ENCODE measurements around the gene N4BP3. TPM values are rescaled to one million over a fixed set of nuclear protein-coding genes. Genes with fewer than 3 reads are reported as not detected.
"Not testable (repeated sequence)": the region's sequence is repeated elsewhere in the genome, so short reads cannot be mapped to it uniquely, and the experiment has no call there.

N4BP3 gene, protein sequence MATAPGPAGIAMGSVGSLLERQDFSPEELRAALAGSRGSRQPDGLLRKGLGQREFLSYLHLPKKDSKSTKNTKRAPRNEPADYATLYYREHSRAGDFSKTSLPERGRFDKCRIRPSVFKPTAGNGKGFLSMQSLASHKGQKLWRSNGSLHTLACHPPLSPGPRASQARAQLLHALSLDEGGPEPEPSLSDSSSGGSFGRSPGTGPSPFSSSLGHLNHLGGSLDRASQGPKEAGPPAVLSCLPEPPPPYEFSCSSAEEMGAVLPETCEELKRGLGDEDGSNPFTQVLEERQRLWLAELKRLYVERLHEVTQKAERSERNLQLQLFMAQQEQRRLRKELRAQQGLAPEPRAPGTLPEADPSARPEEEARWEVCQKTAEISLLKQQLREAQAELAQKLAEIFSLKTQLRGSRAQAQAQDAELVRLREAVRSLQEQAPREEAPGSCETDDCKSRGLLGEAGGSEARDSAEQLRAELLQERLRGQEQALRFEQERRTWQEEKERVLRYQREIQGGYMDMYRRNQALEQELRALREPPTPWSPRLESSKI
- 1 to 10 TPM; 6.9 to 7.0 TPM for total RNA-seq

DNA sequence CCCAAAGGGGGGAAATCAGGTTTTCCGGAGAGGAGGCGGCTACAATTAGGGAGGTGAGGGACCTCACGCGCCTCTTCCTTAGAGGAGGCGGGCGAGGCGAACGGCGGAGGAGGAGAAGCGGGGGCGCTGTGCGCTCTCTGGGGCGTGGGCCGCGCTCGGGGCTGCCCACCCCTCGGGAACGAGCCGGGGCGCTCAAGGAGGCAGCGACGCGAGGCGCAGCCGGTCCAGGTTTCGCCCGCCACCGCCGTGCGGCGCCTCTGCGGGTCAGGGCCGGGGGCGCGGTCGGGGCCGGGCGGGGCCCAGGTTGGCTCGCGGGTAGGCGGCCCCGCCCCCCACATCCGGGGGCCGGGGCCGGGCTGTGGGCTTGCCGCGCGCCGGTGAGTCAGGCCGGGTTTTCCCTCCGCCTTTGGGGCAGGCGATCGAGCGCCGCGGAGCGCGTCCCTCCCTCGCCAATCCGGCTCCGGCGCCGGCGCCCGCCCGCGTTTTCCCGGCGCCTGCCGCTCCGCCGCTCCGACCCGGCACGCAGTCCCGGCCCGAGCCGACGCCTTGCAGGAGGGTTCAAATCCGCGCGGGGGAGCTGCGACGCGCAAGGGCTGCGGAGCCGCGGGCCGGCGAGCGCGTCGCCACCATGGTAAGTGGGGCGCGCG lies at the start of gene N4BP3:
TSS of gene N4BP3 (plus strand) at position 392 of the 647 bp plus-strand sequence. CDS start 6,052 bp downstream, outside the sequence.
- CTCF ChIA-PET: no interaction called here
- POLR2A ChIA-PET: no interaction called here

DNA sequence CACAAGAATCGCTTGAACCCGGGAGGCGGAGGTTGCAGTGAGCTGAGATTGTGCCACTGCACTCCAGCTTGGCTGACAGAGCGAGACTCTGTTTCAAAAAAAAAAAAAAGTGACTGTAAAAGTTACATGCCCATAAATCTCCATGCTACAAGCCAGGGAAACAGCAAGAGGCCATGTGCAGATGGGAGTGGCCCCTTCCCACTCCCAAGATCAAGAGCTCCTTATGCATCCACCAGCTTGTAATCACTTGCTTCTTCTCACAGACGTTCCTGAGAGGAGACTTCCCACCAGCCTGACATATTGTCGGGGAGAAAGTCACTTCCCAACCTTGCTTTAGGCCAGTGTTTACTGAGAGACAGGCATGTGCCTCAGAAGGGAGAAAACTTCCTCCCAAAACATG lies 45.6 kb upstream of the N4BP3 start:
- CTCF ChIA-PET: interaction anchor here (0.7 kb wide), 1 partner anchor 521 kb away, joined by 3 read pairs; no protein-coding TSS in a partner anchor

DNA sequence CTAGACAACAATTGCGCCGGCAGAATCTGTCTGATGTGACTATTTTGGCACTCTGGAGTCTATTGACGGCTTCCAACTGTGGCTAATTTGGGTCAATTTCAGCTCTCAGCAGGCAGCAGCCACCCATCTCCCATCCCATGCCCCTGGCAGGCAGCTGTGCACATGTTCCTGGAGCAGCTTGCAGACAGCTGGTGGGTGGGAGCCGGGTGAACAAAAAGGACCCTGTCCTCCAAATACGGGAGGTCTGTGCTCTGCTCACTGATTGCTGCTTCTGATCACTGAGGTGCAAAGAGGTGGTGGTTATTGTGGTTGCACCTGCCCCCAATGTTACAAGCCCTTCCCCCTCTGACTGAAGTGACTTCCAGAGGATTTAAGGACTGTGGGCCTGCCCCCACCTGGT lies 45.0 kb upstream of the N4BP3 start:
- CTCF ChIA-PET: interaction anchor here (0.7 to 1.1 kb wide), 2 partner anchors 101 to 522 kb away, joined by 3 to 4 read pairs; no protein-coding TSS in a partner anchor
- POLR2A ChIA-PET: no interaction called here

More for the DNA sequence above, 45.6 kb upstream of the N4BP3 start:
- POLR2A ChIA-PET: no interaction called here

DNA sequence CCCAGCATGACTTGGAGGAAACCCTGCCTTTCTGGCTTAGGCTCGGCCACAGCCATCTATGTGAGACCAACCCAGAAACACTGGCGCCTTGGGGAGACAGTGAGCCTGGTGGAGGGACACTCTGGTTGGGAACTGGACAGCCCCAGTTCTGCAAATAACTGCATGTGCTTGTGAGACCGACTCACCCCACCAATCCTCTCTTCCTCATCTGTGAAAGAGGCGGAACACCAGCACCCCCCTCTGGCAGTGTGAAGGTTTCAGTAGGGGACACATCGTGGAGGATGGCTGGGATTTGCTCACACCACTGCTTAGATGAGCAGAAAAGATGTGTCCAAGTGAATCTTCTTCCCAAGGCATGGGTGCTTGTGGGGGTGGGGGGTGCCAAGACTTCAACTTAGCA lies 43.4 kb upstream of the N4BP3 start:
- CTCF ChIA-PET: no interaction called here
- POLR2A ChIA-PET: no interaction called here

DNA sequence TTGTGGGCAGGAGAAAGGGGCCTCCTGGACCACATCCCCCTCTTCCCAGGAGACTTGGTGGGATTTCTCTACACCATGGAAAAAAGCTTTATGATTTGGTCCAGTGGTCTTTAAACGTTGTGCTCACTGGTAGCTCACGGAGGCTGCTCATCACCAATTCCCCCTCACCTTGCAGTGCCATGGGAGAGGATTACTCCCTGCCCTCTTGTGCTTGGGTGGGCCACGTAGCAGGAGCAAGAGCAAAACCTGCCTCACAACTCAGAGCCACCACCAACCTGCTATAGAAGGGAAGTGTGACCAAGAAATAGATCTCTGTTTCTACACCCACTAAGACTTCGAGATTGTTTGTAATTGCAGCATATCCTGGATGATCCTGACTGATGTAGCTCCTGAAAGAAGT lies 42.2 kb upstream of the N4BP3 start:
- POLR2A ChIA-PET: no interaction called here
- CTCF ChIA-PET: no interaction called here

DNA sequence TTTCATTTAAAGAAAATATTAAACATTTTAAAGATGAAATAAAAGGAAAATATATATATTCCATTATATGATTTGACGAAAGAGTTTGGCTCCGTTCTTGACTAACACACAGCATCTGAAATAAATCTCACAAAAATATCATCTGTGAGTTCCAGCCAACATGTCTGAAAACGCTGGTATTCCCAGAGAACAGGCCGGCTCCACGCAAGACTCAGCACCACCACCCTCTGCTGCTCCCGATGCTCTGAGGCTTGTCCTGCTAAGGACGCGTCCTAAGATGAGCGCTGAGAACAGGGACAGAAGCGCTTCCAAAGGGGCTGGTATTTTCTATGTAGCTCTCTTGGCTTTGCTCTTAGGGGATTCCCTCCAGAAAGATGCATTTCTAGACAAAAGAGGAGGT lies 40.6 kb upstream of the N4BP3 start:
- CTCF ChIA-PET: interaction anchor here (6.1 kb wide), 1 partner anchor 73 kb away, joined by 34 read pairs; no protein-coding TSS in a partner anchor
- POLR2A ChIA-PET: no interaction called here

DNA sequence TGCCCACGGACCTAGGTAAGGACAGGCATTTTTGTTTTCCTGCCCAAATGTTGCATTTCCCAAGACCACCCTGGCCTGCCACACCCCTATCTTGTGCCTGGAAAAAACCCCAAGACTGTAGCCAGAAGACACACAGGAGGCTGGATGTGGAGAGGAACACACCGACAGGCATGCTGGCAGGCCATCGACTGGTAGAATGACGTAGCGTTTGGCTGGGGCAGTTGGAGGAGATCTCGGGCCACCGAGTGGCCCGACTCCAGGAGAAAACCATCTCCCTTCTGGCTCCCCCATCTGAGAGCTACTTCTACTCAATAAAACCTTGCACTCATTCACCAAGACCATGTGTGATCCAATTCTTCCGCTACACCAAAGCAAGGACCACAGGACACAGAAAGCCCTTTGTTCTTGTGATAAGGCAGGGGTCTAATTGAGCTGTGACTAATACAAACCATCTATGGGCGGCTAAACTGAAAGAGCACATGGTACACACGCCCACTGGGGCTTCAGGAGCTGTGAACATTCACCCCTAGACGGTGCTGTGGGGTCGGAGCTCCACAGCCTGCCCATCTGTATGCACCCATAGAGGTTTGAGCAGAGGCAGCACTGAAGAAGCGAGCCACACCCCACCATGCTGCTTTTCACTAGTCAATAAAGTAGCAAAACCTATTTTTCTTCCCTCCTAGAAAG lies 38.9 kb upstream of the N4BP3 start:
- ChIA-PET CTCF (interaction anchor here (1.2 to 6.1 kb wide), 9 partner anchors 9 to 88 kb away, joined by 3 to 34 read pairs (median 6); partner anchors contain the start of gene NHP2), POLR2A (no interaction called here)

DNA sequence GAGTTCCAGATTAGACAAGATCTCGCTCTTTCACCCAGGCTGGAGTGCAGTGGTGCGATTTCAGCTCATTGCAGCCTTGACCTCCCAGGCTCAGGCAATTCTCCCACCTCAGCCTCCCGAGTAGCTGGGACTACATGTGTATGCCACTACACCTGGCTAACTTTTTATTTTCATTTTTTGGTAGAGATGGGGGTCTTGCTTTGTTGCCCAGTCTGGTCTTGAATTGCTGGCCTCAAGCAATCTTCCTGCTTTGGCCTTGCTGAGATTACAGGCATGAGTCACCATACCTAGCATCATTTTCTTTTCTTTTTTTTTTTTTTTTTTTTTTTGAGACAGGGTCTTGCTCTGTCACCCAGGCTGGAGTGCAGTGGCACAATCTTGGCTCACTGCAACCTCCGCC lies 36.4 kb upstream of the N4BP3 start:
- POLR2A ChIA-PET: not testable (repeated sequence)
- CTCF ChIA-PET: interaction anchor here (0.6 to 6.1 kb wide), 12 partner anchors 13 to 114 kb away, joined by 3 to 34 read pairs (median 5); no protein-coding TSS in a partner anchor

DNA sequence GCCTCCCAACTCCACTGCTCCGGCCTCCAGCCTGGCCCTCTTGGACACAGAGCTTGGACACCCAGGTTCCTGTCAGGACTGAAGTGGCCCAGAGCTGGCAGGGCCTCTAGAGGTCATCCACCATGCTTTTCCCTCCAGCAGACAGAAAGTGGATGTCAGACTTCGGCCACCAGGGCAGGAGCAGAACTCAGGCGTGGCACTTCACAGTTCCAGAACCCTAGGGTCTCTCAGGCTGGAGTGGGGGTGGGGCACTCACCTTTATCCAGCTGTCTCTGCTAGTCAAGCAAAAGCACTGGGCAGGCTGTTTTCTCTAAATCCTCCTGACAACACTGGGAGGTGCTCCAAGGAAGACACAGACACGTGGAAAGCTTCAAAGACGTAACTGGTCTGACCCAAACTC lies 35.6 kb upstream of the N4BP3 start:
- ChIA-PET CTCF (interaction anchor here (0.6 to 6.1 kb wide), 10 partner anchors 13 to 96 kb away, joined by 3 to 34 read pairs (median 4); no protein-coding TSS in a partner anchor), POLR2A (no interaction called here)

DNA sequence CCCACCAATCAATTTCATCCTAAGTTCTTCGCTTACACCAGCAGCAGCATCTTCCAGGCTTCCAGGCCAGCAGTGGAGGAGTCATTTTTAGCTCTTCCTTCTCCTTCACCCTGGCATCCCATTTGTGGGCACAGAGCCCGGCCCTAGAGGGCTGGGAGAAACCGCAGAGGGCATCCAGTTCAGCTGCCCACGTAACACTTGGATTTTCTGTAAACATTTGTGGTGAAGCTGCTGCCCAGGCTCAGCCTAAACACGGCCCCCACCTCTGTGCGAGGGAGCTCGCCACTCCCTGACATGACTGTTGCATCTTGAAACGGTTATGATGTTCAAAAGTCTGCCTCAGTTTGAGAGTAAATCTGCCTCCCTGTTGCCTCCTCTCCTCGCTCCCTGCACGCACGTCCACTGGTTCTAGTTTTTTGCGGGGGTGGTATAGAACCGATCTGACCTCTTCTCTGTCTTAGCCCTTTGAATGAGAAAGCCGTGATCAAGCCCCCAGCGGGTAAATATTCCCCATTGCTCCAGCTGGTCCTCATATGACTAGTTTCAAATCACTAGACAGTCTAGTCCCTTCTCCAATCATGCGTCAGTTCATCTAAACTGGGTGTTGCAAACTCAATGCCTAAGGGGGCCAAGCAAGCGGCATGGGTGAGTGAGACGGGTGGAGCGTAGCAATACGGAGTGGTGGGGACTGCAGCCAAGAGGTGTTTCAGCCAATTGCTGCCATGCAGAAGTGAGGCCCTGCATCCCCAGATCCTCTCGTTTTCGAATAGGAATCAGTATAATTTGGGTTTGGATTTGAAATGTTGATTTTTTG lies 34.9 kb upstream of the N4BP3 start:
- ChIA-PET POLR2A (no interaction called here), CTCF (interaction anchor here (0.6 to 6.1 kb wide), 9 partner anchors 10 to 95 kb away, joined by 3 to 34 read pairs (median 5); no protein-coding TSS in a partner anchor)

DNA sequence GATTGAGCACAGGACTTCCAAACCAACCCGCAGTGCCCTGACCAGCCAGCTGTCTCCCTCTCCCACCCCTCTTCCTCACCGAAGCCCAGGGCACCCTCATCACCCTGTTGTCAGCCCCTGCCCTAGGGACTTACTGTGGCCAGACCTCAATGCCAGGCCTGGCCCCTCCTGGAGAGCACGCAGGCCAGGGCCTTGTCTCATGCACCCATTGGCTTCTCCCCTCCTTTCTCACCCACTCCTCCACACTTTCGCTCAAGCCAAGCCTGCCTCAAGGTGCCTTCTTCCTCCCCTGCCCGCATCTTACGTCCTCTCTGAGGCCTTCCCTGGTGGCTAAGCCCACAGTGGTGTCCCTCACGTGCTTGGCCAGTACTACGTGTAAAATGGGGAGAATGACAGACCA lies 33.3 kb upstream of the N4BP3 start:
- POLR2A ChIA-PET: no interaction called here

DNA sequence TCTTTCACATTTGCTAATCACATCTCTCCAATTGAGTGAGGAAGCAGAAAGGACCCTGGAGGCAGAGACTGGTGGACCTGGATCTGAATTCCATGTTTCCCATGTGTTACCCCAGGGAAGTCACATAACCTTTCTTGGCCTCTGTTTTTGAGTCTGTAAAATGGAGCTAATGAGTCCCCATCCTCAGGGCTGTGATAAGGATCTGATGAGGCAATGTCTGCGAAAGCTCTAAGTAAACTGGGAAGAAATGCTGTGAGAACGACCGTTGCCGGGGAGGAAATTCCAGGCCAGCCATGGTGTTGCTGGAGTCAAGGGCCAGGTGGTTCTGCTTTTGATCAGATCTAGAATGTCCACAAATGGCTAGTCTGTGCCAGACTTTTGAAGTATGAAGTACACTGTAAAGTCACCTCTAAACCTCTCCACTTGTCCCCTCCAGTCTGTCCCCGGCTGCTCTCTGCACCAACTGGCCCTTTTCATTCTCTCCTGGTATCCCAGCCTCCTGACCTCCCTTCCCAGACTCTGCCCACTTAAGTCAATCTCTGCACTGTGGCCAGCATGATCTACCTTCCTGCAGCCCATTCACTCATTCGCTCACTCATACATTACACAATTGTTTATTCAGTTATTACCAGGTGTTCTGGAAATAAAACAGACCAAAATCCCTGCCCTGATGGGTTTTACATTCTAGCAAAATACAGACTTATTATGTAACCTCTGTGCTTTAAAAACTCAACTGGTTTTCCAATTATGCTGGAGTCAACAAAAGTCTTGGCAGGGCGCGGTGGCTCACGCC lies 32.5 kb upstream of the N4BP3 start:
- ChIA-PET CTCF (interaction anchor here (1.2 kb wide), 1 partner anchor 8 kb away, joined by 5 read pairs; no protein-coding TSS in a partner anchor), POLR2A (no interaction called here)

More for the DNA sequence above, 33.3 kb upstream of the N4BP3 start:
- CTCF ChIA-PET: interaction anchor here (0.6 to 1.2 kb wide), 2 partner anchors 9 to 16 kb away, joined by 3 to 5 read pairs; no protein-coding TSS in a partner anchor

DNA sequence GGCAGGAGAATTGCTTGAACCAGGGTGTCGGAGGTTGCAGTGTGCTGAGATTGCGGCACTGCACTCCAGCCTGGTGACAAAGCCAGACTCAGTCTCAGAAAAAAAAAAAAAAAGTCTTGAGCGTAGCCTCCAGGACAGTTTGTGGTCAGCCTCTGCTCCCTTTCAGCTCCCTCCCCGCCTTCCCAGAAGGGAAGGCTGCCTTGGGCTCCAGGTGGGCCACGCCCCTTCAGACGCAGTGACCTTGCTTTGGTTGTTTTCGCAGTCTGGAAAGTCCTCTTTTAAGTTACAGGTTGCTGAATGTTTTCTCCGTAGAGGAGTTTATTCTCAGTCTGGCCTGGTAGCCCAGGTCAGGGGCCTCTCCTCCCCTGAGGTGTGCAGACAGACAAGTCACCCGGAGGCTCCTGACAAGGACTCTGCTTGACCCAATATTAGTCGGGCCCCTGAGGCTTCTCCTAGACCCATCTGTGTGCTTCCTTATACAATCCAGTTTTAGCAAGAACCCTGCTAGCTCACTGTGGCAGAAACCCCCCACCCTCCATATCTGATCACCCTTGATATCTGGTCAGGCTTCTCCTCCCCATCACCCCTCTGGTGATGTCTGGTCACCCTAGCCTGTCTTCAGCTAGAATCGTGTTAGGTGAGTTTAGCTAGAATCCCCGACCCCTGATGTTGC lies 31.6 kb upstream of the N4BP3 start:
- ChIA-PET CTCF (no interaction called here), POLR2A (no interaction called here)

DNA sequence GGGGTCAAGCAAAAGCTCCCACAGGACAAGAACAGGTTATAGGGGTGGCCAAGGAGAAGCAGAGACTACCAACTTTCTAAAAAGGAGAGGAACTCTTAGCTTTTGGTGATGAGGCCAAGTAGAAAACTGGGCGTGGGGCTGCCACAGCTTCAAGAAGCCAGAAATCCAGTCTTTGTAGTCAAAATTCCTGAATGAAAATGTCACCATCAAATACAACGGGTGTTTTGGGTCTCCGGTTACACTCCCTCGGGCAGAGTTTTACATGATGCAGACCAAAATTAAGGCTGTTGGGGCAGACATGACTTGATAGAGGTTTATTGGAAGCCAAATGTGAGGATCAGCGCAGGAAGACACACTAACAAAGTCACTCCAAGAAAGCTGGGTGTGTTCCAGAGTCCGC lies 29.4 kb upstream of the N4BP3 start:
- POLR2A ChIA-PET: no interaction called here
- CTCF ChIA-PET: interaction anchor here (2.1 kb wide), 1 partner anchor 9 kb away, joined by 6 read pairs; no protein-coding TSS in a partner anchor

DNA sequence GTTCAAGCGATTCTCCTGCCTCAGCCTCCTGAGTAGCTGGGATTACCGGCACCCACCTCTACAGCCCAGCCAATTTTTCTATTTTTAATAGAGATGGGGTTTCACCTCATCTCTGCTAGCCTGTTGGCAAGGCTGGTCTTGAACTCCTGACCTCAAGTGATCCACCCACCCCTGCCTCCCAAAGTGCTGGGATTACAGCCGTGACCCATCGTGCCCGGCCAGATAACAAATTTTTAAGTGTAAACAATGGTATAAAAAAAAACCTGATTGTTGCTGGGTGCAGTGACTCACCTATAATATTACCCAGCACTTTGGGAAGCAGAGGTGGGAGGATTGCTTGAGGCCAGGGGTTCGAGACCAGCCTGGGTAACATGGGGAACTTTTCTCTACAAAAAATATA lies 28.0 kb upstream of the N4BP3 start:
- POLR2A ChIA-PET: no interaction called here
- CTCF ChIA-PET: no interaction called here

DNA sequence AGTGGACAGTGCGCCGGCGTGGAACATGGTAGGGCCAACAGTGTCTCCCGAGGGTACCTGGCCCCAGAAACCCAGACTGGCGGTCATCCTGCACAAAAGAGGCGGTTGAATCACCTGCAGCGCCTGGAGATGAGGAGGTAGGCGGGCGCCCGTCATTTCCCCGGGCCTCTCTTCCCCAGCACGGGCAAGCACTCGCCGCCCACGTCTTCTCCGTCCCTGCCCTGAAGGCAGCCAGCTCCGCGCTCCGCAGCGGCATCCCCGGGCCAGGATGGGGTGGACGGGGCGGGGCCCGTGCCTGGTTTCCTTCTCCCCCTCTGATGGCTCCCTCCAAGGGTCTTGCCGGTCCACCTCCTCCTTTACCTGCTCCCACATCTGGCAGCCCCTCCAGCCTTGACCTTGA lies 27.1 kb upstream of the N4BP3 start:
- CTCF ChIA-PET: no interaction called here

DNA sequence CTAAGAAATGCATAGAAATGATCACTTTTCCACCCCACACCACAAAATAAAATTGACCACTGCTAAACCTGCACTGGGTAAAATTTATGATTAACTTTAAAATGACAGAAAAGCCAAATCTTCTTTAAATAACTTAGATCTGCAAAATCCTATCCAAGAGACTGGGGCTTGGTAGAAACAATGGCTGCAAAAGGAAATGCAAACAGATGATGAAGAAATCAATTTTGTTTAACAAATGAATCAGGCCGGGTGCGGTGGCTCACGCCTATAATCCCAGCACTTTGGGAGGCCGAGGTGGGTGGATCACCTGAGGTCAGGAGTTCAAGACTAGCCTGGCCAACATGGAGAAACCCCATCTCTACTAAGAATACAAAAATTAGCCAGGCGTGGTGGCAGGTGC lies 26.1 kb upstream of the N4BP3 start:
- CTCF ChIA-PET, POLR2A ChIA-PET: not testable (repeated sequence)

More for the DNA sequence above, 27.1 kb upstream of the N4BP3 start:
- POLR2A ChIA-PET: no interaction called here

All from activated CD8-positive, alpha-beta memory T cell treated with anti-CD3 and anti-CD28 coated beads for 36 hours (primary cell).